IPS-15b (cell line): ENCODE measurements around the gene PIEZO2.

ENCODE experiments used
- H3K27me3 ChIP-seq: one replicate; pipeline ENCODE4 v1.6.1; 2013; ENCODE audit warnings: low read length; ENCODE audit not compliant: control insufficient read depth, insufficient read depth
- H3K36me3 ChIP-seq: one replicate; pipeline ENCODE4 v1.6.1; 2013; ENCODE audit warnings: low read length; ENCODE audit not compliant: control insufficient read depth, insufficient read depth
- H3K4me1 ChIP-seq: one replicate; pipeline ENCODE4 v1.6.1; 2013; ENCODE audit warnings: mild to moderate bottlenecking, low read length; ENCODE audit not compliant: control insufficient read depth, insufficient read depth
- H3K4me3 ChIP-seq: one replicate; pipeline ENCODE4 v1.5.1; 2013; ENCODE audit warnings: low read depth, low read length
- H3K9ac ChIP-seq: one replicate; pipeline ENCODE4 v1.6.1; 2013; ENCODE audit warnings: low read depth, mild to moderate bottlenecking, low read length
- H3K9me3 ChIP-seq: one replicate; pipeline ENCODE4 v1.6.1; 2013; ENCODE audit warnings: mild to moderate bottlenecking, low read length; ENCODE audit not compliant: control insufficient read depth, insufficient read depth

PIEZO2 gene

DNA sequence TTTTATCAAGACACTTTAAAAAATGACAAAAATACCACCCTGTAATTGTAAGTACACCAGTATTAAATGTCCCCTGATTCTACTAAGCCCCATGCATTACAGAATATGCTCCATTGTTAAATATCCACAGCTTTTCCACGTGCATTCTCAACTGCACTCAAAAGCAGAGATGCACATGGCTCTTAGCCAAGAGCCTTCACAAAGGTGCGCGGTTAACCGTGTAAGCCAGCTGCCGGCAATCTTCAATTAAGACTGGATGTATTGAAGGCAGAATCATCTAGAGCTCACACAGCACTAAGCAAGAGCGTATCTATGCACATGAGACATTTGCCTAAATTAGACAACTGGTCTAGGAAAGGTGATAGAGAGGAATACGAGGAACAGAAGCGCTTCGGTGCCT is 345.2 kb downstream of the PIEZO2 start:
- H3K36me3 ChIP-seq, result no peaks in the 10 kb centered on the region
- no peaks in the 10 kb centered on the region for H3K9me3 ChIP-seq
- no peak overlapping the region for H3K9ac ChIP-seq
- no peak overlapping the region for H3K4me3 ChIP-seq
- H3K4me1 ChIP-seq, result no peaks in the 10 kb centered on the region
- no peaks in the 10 kb centered on the region for H3K27me3 ChIP-seq

DNA sequence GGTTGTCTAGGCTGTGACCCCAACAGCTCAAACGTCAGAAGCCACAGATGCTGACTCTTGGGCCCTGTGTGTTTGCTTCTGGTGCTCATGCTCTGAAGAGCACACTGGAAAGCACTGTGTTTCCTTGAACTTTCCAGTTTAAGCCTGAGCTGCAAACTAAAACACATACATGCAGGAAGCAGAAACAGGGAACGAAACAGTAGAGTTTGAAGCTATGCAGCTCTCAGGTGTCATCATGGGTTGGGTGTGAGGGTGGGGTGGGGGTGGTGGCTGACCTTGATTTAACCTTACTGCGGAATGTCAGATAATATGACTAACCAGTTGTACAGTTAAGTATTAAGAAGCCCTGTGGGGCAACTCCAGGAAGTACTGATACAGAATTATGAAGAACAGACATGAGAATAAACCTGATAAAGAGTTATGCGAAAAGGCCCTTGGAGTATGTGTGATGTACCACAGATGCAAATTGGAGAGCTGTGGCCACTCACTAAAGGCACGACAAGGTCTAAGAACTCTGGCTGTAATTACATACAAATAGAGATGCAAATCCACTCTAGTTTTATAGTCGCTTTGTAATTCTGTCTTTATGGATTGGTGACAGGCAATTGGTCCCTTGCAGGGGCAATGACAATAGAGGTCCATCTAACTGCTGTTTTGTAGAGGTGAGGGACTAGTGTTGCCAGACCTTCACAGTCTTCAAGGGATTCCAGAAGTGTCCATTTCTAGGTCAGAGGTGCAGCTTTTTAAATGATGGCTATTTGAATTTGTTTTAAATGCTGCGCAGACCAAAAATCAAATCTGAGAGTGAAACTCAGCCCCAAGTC is 350.4 kb downstream of the PIEZO2 start:
- no peaks in the 10 kb centered on the region for H3K4me1 ChIP-seq
- H3K36me3 ChIP-seq, result no peaks in the 10 kb centered on the region
- H3K4me3 ChIP-seq, result no peak overlapping the region
- H3K27me3 ChIP-seq, result no peaks in the 10 kb centered on the region
- H3K9me3 ChIP-seq, result no peaks in the 10 kb centered on the region
- H3K9ac ChIP-seq, result no peak overlapping the region

DNA sequence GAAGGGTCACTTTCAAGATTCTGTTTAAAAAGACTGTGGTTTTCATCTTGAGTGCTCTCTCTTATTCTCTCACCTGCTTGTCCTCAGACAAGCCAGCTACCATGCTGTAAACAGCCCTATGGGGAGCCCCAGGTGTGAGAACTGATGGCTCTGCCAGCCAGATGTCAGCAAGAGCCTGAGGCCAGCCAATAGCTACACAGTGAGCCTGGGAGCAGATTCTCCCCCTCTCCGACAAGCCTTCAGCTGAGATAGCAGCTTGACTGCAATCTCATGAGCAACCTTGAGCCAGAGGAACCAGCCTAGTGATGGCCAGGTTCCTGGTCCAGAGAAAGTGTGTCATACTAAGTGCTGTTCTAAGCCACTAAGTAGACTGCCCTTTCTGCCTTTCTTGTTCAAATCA is 351.5 kb downstream of the PIEZO2 start:
- Histone ChIP-seq H3K4me3 (no peak overlapping the region), H3K27me3 (no peaks in the 10 kb centered on the region), H3K36me3 (no peaks in the 10 kb centered on the region), H3K9ac (no peak overlapping the region), H3K4me1 (no peaks in the 10 kb centered on the region), H3K9me3 (no peaks in the 10 kb centered on the region)

DNA sequence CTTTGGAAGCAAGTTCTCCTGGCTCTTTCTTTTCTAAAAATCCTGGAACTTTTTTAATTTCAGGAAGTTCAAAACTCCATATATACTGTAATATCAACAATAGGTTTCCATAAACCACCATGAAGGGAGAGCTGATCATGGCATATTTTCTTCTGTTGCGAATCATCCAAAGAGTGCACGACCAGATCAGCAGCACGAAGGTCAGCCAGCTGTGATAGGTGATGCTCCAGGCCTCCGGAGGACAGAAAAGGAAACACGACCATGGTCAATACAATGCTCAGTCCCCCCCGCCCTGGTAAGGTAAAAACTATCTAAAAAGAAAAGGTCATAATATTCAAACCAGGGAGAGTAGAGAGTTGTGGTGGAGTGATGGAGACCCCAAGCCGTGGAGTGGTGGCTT is 354.6 kb downstream of the PIEZO2 start:
- H3K4me3 ChIP-seq, result no peak overlapping the region
- H3K9me3 ChIP-seq, result no peaks in the 10 kb centered on the region
- no peaks in the 10 kb centered on the region for H3K27me3 ChIP-seq
- H3K9ac ChIP-seq, result no peak overlapping the region
- H3K36me3 ChIP-seq, result no peaks in the 10 kb centered on the region
- H3K4me1 ChIP-seq, result no peaks in the 10 kb centered on the region

DNA sequence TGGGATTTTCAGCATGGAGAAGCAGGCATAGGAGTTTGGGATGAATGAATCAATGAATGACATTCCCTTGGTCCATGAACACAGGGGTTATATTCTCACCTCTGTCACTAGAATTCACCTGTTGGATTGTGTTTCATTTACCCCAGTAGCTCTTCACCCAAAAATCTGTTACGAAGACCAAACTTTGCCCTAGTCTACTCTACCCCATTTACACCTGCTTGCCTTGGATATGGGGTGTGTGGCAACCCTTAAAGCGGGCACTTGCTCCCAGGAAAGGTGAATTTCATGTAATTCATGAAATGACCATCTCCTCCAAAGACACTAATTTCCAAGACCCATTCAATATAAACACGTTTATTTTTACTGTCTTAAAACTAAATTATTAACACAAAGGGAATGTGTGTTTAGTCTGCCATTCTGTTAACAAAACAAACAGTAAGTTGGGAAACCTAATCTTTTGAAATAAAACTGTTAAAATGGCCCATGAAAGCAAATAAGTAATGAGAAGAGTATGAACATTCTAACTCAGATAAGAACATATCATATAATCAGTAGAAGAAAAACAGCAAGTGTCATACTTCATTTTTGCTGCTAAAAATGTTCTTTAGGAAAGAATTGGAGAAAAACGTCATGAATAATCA is 355.5 kb downstream of the PIEZO2 start:
- Histone ChIP-seq H3K36me3 (no peaks in the 10 kb centered on the region), H3K27me3 (no peaks in the 10 kb centered on the region), H3K9me3 (no peaks in the 10 kb centered on the region), H3K9ac (no peak overlapping the region), H3K4me3 (no peak overlapping the region), H3K4me1 (no peaks in the 10 kb centered on the region)

DNA sequence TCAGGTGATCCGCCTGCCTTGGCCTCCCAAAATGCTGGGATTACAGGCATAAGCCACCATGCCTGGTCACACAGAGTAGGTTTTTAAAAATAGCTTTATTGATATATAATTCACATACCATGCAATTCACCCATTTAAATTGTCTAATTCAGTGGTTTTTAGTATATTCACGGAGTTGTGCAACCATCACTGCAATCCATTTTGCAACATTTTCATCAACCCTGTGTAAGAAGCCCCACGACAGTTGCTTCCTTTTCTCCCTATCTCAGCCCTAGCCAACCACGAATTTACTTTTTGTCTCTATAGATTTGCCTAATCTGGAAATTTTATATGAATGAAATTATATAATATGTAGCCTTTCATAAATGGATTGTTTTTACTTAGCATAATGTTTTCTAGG is 357.2 kb downstream of the PIEZO2 start:
- Histone ChIP-seq H3K4me1 (no peaks in the 10 kb centered on the region), H3K9me3 (no peaks in the 10 kb centered on the region), H3K27me3 (no peaks in the 10 kb centered on the region), H3K9ac (no peak overlapping the region), H3K36me3 (no peaks in the 10 kb centered on the region), H3K4me3 (no peak overlapping the region)

DNA sequence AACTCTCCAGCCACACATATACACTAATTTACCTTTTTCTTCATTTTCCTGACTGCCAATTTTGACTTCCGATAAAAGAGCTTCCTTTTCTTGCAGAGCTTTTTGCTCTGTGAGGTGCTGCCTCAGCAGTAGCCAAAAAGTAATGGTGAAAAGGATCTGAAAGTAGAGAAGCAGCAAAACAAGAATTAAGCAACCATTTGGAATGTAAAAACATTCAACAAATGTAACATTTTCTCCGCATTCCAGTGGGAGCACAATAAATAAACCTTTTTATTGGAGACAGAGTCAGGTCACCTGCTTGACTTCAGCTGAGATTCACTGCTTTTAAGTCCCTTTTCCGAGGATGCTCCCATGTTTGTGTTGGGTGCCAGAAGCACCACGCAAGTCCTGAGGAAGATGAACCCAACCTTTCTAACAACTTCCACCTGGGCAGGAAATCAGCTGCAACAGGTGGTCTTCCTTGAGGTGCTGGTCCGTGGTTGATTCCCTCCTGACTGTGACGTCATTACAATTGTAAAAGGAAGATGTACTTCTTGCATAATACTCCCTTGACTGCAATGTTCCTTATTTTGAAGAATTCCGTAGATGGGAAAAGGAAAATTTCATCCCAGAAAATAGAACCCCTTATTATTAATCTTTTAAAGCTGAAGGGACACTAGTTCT is 358.1 kb downstream of the PIEZO2 start:
- H3K9me3 ChIP-seq, result no peaks in the 10 kb centered on the region
- no peaks in the 10 kb centered on the region for H3K27me3 ChIP-seq

DNA sequence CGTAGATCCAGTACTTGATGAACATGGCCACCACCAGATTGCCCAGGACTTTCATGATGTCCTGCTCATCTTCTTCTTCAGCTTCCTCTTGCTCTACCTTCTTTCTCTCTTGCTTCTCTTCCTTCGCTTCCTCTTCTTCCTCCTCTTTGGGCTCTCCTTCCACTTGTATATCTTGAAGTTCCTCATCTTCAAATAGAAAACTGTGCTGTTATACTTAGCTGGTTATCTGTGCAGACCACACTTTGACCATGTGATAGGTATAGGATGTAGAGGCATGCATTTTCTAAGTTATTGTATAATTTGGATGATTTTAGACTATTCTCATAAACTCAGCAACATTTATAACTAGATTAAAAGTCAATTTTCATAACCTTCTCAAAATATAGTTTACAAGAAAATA is 360.2 kb downstream of the PIEZO2 start:
- no peaks in the 10 kb centered on the region for H3K36me3 ChIP-seq
- no peak overlapping the region for H3K4me3 ChIP-seq
- no peaks in the 10 kb centered on the region for H3K27me3 ChIP-seq
- no peaks in the 10 kb centered on the region for H3K4me1 ChIP-seq
- no peak overlapping the region for H3K9ac ChIP-seq
- no peaks in the 10 kb centered on the region for H3K9me3 ChIP-seq

More for the DNA sequence above, 358.1 kb downstream of the PIEZO2 start:
- H3K36me3 ChIP-seq, result no peaks in the 10 kb centered on the region
- no peaks in the 10 kb centered on the region for H3K4me1 ChIP-seq
- no peak overlapping the region for H3K9ac ChIP-seq
- no peak overlapping the region for H3K4me3 ChIP-seq

DNA sequence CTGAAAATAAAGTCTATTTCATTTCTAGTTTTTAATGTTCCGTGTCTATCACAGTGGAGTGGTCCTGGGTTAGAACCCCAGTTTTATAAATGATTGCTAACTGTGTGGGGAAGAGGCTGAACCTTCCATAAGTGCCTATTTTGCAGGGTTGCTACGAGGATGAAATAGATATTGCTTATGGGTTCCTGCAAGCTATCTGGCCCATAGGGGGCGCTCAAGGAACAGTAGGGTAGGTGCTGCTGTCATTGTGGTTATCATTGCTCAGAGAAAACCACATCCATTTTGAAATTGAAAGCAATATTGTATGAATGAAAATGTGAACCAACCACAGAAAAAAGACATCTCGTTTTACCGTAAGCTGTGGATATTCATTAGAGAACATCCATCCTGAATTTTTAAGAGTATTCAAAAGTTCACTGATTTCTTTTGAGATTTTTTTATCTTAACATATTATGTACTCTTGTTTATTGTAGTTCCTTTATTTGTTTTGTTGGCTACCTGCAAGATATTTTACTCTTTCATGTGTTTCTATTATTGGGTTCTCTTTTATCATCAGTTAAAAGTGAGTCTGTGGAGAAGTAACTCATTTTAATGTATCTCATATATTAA is 362.0 kb downstream of the PIEZO2 start:
- no peaks in the 10 kb centered on the region for H3K27me3 ChIP-seq
- H3K9ac ChIP-seq, result no peak overlapping the region
- no peaks in the 10 kb centered on the region for H3K36me3 ChIP-seq
- no peak overlapping the region for H3K4me3 ChIP-seq
- H3K9me3 ChIP-seq, result no peaks in the 10 kb centered on the region
- no peaks in the 10 kb centered on the region for H3K4me1 ChIP-seq

DNA sequence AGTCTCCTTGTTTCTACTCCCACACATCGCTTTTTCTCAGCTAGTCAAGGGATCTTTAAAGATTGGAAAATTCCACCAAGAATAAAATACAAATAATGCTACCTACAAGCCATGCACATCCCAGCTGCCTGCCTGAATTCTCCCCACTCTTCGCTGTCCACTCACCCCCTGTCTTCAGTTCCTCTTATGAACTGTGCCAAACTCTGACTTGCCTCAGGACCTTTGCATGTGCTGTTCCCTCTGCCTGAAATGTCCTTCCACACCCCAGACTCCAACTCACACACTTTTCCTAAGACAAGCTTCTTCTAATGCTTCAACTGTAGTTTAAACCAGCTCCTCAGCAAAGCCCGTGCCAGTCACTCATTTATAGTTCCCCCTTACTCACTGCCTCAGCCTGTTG is 363.6 kb downstream of the PIEZO2 start:
- Histone ChIP-seq H3K27me3 (no peaks in the 10 kb centered on the region), H3K9me3 (no peaks in the 10 kb centered on the region), H3K4me3 (no peak overlapping the region), H3K9ac (no peak overlapping the region), H3K4me1 (no peaks in the 10 kb centered on the region), H3K36me3 (no peaks in the 10 kb centered on the region)

DNA sequence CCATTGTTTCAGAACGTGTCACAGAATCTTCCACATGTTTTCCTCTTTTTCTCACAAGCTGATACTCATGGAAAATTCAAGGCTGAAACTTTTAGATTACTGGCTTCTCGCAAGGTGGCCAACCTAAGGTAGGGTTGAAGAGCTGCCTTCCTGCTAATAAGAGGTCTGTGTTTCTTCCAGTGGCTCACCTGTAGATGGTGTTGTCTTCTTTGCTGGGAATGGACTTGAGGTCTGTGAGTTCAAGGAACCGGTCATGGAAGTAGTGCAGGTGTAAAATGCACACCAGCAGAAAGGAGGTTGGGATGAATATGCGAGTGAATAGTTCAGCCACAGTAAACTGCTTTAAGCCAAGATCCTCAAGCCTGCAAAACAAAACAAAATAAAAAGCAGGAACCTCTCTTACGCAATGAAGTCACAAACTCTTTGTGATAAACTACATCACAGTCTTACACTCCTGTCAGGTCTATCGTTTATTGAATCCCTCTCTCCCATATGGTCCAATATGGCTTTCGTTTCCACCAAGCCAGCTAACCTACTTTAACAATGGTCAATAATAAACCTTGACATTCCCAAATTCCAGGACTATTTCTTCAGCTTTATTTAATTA is 364.7 kb downstream of the PIEZO2 start:
- Histone ChIP-seq H3K4me1 (no peaks in the 10 kb centered on the region), H3K36me3 (no peaks in the 10 kb centered on the region), H3K27me3 (no peaks in the 10 kb centered on the region), H3K9me3 (no peaks in the 10 kb centered on the region), H3K9ac (no peak overlapping the region), H3K4me3 (no peak overlapping the region)
